Non-pigmented ciliary epithelial cell (primary cell): ENCODE results near the gene MEN1.
"Not testable (repeated sequence)": the region's sequence is repeated elsewhere in the genome, so short reads cannot be mapped to it uniquely, and the experiment has no call there.

Source experiments
- DNase-seq: peaks from one replicate; pipeline ENCODE4 v3.0.0-alpha.2; 2010; ENCODE audit warnings: low read depth

MEN1 gene

GRCh38 chr11:64845776-64846129 lies 35.4 kb upstream of the MEN1 start:
- DNase-seq: not testable (repeated sequence)

DNA sequence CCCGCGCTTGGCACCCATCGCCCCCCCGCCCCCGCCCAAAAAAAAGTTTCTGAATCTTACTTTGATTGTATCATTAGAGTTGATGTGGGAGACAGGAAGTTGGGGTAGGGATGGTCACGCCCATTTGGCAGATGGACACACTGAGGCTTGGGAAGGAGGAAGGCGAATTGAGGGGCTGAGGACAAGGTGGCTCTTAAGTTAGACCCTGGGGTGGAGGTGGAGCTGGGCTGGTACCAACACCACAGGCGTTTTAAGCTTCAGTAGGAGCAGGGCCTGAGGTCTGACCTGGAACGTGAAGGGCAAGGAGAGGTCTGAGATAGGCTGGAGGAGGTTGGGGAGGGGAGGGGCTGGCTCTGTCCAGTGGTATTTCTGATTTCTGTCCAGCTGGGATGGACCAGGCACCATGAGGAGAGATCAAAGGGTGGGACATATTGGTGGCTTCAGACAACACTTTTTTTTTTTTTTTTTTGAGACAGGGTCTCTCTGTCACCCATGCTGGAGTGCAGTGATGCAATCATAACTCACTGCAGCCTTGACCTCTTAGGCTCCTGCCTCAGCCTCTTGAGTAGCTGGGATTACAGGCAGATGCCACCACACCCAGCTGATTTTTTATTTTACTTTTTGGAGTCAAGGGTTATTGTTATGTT lies 34.9 kb upstream of the MEN1 start:
- no peak for DNase-seq

- DNase-seq: no peak
Measured at GRCh38 chr11:64844330-64845128, 34.2 kb upstream of the MEN1 start, which contains the start of gene CDC42BPG. Gene CDC42BPG (minus strand): TSS chr11:64844653. CDS start chr11:64844569, 84 bp downstream.

GRCh38 chr11:64843686-64844329 lies 33.5 kb upstream of the MEN1 start:
- DNase-seq: no peak

DNA sequence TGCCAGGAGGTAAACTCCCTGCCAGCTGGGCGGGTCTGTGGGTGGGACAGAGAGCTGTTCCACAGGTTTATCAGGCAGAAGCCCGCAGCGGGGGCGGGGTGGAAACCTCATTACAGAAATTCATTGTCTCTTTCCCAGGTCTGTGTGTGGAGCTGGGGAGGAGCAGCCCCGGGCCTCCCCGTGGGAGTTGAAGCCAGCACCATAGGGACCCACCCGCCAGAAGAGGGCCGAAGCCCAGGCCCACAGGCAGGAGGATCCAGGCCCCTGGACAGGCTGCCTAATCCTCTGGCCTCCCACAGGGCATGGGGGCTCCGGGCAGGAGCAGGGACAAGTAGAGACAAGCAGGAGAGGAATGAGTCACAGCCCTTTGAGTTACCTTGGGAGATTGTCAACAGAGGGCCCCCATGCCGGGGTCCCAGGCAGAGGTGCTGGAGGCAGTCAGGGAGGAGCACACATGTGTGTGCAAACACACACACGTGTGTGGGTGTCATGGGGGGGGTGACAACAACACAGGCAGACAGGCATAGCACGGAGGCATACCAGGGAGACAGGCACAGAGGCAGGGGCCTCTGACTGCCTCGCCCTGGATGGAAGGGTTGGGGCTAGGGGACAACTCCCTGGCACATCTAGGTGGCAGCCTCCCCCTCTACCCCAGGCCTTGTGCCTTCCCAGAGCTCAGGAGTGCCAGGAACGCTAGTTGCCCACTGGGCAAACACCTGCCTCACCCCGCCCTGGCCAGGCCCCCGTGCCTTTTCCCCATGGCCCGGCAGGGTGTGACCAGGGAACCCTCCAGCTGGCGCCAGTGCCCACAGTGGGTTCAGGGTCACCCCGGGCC lies 32.7 kb upstream of the MEN1 start:
- DNase-seq: no peak

DNA sequence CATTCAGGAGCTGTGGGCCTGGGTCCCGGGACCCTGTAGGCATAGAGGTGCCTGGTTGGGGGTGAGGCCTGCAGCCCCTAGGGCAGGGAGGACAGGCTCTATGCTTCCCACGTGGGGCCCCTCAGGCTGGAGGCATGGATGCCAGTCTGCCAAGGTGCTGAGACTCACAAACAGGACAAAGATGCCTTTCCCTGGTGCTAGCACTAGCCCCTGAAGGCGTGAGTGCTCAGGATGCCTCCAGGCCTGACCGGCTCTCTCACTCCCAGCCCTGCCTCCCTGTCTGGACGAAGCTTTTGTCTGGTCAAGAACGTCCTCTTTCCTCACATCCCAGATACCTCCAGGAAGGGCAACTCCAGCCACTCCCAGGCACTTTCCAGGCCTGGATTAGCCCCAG lies 32.0 kb upstream of the MEN1 start:
- DNase-seq: no peak

GRCh38 chr11:64841592-64842365 lies 31.4 kb upstream of the MEN1 start:
- no peak for DNase-seq

- no peak for DNase-seq
Measured at GRCh38 chr11:64839887-64840782, 29.8 kb upstream of the MEN1 start.

DNA sequence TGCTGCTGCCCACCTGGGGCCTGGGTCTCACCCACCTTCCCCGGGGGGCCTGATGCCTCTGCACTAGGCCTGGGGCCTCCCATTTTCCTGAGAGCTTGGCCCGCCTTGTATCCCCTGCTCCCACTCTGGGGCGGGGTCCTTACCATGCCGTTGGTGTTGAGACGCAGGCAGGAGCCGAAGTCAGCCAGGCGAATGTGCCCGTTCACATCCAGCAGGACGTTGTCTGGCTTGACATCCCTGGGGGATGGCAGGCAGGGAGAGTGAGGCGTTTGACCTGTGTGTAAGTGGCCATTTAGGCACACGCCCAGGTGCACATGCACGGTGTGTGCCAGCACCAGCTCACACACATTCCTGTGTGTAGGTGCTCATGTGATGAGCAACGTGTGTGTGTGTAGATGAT lies 29.0 kb upstream of the MEN1 start:
- DNase-seq: no peak

GRCh38 chr11:64838600-64839334 lies 28.4 kb upstream of the MEN1 start:
- no peak for DNase-seq

DNA sequence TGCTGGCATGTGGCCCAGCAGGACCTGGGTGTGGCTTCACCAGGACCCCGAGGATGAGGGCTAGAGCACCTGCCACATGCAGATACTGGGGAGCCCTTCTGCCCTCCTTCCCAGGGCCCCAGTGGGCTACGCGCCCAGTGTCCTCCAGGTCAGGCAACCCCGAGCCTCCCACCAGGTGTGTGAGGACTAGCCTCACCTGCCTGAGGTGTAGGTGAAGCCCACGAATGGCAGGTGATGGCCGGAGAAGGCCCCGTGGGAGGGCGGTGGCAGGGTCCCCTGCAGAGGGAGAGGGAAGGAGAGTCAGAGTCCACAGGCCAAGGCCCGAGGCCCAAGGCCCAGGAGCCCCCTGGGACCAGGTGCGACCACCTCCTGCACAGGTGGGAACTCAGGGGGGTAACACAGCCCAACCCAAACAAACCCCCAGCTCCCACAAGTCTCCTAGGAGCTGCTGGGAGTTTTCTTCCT lies 27.6 kb upstream of the MEN1 start:
- DNase-seq: no peak

- DNase-seq: no peak
Measured at GRCh38 chr11:64836448-64837072, 26.2 kb upstream of the MEN1 start.

GRCh38 chr11:64835616-64836447 lies 25.5 kb upstream of the MEN1 start:
- no peak for DNase-seq

DNA sequence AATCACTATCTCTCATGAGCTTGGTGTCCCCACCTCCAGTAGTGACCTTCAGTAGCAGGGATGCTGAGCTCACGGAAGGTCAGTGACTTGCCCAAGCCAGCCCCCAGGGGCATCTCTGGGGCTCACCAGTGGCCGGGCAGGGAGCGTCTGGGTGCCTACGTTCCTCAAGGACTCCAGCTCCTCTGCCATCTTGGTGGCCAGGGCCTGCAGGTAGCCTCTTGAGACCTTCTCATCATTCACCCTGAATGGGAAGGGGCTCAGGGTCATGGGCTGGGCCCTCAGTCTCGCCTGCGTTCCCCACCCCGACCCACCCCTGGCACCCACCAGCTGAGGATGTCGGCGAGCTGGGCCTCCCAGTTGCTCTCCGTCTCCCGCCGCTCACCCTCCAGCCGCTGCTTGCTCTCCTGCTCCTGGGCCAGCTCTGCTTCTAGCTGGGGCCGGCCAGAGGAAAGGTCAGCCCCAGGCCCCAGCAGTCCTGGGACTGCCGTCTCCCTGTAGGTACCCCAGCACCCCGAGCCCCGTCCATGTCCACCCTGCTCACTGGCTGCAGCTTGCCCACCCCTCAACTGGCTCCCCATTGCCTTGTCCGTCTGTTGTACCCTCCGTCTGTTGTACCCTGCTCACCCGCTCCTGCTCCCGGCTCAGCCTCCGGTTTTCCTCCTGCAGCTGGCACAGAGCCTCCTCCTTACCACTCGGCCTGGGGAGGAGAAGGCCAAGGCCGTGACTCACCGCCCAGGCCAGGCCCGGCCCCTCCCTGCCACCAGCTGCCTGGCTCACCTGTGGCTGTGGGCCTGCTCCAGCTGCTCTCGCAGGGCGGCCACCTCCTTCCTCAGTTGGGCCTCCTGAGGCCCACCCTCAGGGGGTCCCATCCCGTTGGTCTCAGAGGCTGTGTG lies 24.6 kb upstream of the MEN1 start:
- DNase-seq: no peak

DNA sequence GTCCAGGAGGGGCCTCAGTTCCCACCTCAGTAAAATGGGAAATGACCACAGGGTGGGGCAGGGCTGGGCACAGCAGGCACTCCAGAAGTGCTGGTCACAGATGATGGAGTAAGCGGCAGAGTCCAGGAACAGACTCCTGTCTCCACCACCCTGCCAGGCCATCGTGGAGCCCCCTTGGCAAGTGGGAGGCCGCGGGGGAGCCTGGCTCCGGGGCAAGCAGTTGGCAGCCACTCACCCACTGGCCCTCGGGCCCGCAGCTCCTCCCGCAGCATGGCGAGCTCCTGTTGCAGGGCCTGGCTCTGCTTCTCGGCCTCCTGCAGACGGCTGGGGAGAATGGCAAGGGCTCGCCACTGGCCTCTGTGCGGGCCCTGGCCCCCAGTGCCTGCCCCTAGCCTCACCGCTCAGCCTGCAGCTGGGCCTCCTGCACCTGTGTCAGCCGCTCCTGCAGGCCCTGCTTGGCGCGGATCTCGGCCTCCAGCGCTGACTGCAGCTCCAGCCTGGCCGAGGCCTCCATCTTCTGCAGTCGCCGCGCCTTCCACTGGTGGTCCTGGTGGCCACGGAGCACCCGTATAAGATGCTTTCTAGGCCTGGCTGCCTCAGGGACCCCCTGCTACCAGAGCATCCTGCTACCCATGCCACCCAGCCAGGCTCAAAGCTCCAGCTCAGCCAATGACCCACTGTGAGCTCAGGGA lies 23.8 kb upstream of the MEN1 start:
- DNase-seq: no peak

- no peak for DNase-seq
Measured at GRCh38 chr11:64833509-64833908, 23.2 kb upstream of the MEN1 start.

GRCh38 chr11:64833198-64833502 lies 22.8 kb upstream of the MEN1 start:
- DNase-seq: no peak
